ENCODE results near the gene FAM83C. TPM values are rescaled to one million over a fixed set of nuclear protein-coding genes. Genes with fewer than 3 reads are reported as not detected.
A peak's percentile ranks its signal among the peaks of the same experiment; 100 is the strongest.

FAM83C gene
- total RNA-seq, 1 donor from 2014 or later, result 39.1 TPM

DNA sequence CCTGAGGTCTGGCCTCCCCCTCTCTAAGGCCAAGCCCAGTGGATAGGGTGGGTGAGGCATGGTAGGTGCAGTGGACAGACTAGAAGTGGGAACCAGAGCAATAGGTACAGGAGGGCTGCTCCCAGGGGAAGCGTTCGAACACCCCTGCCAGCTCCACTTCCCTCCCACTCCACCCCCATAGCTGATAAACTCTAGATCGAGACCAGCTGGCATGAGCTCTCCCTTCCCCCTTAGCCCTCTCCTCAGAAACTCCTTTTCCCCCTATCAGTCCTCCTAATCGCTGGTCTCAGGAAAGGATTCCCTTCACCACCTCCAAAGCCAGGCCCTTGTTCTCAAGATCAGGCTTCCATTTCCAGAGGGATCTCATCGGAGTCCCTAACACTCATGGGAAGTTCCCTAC lies 6.0 kb upstream of the FAM83C start:
- ATAC-seq, result no peak

DNA sequence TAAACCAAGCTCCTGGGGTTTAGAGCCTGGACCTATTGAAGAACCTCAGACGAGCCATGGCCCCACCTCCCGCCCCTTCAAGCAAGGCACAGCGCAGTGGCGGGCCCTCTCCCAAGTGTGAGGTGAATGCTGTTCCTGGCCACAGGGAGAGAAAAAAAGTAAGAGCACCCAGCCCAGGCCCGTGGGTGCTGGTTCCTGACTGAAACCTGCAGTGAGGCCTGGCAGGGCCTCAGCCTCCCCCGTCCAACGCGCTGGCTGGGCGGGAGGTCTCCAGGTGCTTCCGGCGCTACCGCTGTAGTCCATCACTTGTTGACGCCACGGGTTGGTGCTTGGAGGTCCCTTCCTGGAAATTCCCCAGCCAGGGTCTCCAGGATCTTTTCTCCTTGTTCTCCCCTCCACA lies 5.5 kb upstream of the FAM83C start:
- no peak for ATAC-seq

DNA sequence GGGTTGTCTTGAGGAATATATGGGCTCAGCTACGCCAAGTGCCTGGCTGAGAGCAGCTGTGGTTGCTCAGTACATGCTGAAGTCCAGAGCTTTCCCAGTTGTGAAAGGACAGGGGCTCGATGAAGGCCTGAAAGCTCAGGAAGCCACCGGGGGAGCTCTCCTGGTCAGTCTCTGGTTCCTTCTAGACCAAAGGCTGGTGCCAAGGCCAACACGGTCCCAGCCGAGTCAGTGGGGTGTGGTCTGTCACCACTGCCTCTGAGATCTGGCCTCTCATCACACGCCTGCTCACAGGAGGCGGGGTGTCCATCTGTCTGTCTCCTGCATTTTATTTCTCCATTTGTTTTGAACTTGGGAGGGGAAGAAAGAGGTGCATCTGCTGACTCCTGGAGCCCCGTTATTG lies 4.9 kb upstream of the FAM83C start:
- ATAC-seq, result peak; percentile 35

DNA sequence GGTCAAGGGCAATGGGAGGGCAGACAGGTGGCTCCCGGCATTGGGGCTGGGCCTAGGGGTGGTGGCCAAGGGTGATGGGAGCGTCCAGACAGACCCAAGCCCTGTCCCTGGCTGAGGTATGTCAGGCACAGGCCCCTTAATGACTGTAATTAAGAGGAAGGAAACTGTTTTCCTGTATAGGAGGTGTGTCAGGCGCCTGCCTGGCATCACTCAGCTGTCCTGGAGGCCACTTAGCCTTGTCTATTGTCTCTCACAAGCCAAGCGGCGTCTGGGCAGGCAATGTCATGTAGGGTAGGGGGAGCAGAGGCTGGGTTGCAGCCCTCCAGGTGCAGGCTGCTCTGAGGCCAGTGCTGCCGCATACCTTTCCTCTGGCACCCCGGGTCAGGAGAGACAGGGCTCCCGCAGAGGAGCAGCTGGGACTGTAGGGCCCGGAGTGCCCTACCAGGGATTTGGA lies 3.9 kb upstream of the FAM83C start:
- no peak for ATAC-seq

DNA sequence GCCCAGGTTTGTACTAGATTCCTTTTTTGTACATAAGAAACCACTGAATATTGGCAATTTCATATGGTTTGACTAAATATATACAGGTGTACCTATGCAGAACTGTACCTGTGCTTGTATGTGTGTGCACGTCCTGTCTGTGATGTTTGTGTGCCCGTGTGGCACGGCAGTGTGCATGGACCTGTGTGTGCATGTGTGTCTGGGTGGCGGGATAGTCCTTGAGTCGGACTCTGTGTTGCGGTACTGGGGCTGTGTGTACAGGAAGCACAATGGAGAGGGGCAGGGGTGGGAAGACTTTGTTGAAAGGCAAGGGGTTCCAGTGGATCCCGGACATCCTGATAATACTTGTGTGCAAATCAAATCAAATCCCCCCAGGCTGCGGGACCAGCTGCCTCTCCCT lies 3.4 kb upstream of the FAM83C start:
- ATAC-seq, result no peak

DNA sequence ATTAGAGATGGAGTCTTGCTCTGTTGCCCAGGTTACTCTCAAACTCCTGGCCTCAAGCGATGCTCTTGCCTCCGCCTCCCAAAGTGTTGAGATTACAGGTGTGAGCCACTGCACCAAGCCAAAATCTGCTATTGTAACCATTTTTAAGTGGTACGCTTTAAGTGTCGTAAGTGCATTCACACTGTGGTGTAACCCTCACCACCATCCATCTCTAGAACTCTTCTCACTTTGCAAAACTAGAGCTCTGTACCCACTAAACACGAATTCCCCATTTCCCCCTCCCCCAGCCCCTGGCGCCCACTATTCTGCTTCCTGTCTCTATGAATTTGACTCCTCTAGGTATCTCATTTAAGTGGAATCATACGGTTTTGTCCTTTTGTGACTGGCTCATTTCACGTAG lies 2.8 kb upstream of the FAM83C start:
- no peak for ATAC-seq

DNA sequence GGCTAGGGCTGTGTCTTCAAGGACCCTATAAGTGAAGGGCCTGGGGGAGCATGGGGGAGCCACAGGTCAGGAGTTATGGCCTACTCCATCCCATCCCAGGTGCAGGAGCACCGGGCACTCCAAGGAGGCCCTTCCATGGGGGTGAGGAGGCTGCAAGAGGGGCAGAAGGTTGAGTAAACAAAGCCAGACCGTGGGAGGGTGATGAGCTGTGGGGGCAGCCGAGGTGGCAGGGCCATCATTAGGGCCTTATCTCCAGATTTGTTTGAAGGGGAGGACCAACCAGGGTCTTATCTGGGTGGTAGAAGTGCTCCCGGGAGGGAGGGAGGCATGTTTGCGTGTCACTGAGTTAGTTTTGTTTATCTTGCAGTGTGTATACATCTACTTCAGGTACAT lies 2.1 kb upstream of the FAM83C start:
- ATAC-seq, result no peak

DNA sequence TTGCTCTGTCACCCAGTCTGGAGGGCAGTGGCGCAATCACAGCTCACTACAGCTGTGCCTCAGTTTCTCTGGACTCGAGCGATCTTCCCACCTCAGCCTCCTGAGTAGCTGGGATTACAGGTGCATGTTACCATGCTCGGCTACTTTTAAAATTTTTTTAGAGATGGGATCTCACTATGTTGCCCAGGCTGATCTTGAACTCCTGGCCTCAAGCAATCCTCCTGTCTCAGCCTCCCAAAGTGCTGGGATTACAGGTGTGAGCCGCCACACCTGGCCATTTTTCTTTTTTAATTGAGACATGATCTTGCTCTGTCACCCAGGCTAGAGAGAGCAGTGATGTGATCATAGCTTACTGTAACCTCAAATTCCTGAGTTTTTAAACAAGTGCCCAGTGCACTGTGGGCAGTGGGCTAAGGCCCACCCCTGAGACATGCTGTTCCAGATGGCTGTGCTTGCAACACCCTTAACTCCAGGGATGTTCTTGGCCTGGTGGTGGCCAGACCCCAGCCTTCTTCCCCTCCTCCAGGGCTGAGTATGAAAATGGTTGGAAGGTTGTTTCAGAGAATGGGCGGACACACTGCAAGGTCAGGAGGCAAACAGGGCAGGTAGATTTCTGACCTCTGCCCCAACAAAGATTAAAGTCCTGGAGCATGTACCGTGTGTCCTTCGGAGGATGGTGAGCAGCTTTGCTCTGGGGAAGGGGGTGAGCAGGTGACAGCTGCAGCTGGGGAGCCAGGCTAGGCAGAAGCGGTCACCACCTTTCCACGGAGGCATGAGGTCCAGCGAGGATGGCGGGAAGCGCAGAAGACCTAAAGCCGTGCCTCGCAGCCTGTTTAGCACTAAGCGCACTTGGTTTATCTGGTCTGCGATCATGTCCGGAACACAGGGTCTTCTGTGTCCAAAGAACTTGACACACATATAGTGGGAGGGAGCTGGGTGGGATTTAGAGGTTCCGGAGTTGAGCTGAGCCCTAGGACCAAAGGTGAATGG lies 1.4 kb upstream of the FAM83C start:
- ATAC-seq, result no peak

DNA sequence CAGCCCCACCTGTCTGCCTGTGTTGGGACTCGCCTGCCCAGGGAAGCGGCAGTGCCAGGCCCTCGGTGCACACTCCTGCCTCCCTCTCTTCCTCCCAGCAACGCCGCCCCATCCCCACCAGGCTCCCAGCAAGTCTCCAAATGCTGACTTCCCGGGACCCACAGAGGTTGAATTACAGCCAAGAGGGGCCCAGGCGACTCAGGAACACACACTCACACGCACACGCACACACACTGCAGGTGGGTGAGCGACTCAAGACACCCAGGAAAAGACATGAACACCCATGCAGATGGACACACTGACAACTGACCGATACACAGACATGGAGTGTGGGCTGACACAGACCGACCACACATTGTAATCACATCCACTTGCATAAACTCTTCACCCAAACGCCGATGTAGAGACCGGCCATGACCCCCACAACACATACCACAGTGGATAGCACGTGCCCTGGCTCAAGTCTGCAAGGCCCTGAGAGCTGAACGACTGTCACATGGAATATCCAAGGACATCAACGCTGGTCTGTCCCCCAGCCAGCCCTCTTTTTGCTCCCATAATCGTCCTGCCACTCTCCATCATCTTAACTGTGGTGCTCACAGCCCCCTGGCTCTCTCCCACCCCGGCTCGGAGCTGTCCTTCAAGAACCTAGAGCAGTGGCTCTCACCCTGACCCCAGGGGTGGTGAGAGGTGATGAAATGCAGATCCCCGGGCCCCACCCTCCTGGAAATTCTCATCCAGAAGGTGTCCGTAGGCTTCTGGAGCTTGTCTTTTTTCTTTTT lies 470 bp upstream of the FAM83C start:
- no peak for ATAC-seq

DNA sequence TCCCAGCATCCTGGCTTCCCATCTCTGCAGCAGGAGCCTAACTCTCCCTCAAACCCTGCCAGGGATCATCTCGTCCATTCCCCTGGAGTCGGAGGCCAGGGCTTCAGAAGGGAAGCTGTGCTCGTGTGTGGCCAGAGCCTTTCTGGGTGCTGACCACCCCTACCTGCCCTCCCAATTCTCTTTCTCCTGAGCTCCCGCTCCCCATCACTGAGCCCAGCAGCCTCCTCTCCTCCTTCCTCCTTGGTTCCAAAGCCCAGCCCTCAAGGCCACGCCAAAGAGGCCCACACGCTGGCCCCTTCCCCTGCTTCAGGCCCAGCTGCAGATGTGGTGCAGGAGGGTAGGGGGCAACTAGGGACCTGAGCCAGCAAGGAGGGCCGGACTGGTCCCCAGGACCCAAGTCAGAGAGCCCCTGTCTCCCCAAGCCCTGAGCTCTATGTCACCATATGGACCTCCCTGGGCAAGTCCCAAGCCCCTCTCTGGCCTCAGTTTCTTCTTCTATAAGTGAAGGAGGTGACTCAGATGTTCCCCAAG lies 1.3 kb downstream of the FAM83C start:
- no peak for ATAC-seq

DNA sequence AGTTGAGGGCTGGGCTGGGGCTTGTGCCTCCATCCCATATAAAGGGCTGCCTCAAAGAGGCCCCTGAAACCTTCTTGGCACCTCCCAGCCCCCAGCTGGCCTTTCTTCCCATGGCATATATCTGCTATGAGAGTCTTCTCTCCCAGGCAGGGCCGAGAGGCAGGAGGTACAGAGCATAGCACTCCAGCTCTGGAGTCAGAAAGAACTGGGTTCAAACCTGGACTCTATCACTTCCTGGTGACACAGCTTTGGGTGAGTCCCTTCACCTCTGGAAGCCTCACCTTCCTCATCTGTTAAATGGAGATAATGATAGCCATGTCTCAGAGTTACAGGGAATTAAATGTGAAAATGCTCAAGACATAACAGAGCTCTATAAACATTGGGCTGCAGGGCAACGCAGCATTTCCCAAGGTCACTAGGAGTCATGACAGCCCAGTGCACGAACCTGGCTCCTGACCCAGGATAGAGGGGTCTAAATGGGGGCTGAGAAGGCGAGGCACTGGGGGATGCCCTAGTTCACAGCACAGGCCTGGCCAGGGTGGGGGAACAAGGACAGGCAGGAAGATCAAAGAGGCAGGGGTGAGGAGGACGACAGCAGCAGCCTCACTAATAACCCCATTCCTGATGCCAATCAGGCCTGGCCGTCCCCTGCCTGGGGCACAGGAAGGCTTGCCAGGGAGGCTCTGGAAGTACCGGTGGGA lies 1.9 kb downstream of the FAM83C start:
- no peak for ATAC-seq

DNA sequence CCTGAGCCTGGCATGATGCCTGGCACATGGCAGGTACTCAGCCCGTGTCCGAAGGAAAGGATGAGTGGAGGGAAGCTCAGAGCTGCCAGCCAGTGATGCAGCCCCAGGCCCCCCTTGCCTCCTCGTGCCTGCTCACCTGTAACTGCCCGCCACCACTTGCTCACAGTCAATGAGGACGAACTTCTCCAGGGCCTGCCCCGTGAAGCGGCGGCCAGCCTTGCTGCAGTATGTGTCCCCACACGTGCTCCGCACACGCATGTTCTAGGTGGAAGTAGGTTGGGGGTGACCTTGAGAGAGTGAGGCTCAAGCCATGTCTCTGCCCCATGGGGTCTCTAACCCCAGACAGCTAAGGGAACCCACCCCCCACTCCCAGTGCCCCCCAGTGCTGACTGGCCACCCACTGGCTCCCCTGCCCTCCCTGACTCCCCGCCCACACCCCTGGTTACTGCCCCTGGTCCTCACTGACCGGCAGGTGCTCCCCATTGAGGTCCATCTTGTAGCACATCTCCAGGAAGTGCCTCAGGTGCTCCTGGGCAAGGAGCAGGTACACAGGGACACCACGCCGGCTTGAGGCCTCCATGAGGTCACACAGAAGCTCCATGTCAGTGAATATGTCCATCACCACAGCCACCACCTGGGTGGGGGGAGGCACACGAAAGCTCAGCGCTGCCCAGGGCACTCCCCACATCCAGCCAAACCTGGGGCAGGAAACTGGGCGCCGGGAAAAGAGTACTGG lies 3.7 kb downstream of the FAM83C start:
- no peak for ATAC-seq

DNA sequence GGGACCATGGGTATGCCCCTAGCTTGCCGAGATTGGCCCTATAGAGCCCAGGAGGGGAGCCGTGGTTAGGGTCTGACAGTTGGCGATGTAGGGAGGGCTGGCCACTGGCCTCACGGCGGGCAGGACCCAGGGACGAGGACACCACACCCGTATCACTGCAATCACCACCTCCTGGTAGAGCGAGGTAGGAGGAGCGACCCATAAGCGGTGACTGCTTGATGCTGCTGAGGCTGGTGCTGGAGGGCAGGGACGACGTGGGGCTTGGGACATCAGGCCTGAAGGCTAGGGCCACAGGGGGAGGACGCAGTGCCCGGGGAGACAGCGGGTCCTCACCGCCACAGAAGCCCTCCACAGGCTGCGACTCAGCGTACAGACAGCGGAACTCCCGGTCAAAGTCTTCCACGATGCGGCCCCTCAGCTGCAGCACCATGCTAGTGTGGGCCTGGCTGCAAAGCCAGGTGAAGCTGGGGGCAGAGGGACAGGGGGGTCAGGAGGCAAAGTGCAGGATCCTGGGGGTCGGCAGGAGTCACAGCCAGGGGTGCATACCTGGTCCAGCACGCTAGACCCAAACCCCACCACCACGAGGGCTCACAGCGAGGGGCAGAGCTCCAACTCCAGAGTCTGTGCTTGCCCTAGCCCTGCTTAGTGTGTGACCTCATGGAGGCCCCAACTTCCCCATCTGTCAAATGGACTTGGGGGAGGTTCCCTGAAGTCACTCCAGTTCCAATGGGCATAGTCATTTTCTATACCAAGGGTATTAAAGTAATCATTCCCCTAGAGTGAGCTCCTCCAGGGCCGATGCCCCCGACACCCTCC lies 4.5 kb downstream of the FAM83C start:
- no peak for ATAC-seq

DNA sequence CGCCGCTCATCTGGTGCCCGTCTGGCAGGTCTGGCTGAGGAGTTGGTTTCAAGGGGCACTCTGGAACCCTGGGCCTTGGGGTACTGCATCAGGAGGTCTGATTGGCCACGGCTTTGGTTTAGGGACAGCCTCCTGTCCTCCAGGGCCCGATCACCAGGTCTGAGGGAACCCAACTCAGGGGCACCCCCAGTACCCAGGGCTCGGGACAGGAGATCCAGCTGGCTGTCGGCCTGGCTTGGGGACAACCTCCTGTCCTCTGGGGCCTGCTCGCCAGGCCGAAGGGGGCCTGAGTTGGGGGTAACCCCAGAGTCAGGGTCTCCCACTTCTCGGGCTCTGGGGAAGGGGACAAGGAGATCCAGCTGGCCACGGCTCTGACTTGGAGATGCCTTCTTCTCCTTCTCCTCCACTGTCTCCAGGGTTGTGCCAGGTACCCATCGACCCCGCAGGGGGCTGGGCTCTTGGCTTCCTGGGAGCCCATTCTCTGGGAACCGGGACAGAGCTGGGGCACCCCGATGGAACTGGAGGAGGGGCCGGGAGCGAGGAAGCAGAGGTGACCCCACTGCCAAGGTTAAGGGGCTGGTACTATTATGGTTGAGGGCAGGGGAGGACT lies 5.2 kb downstream of the FAM83C start:
- ATAC-seq, result no peak

DNA sequence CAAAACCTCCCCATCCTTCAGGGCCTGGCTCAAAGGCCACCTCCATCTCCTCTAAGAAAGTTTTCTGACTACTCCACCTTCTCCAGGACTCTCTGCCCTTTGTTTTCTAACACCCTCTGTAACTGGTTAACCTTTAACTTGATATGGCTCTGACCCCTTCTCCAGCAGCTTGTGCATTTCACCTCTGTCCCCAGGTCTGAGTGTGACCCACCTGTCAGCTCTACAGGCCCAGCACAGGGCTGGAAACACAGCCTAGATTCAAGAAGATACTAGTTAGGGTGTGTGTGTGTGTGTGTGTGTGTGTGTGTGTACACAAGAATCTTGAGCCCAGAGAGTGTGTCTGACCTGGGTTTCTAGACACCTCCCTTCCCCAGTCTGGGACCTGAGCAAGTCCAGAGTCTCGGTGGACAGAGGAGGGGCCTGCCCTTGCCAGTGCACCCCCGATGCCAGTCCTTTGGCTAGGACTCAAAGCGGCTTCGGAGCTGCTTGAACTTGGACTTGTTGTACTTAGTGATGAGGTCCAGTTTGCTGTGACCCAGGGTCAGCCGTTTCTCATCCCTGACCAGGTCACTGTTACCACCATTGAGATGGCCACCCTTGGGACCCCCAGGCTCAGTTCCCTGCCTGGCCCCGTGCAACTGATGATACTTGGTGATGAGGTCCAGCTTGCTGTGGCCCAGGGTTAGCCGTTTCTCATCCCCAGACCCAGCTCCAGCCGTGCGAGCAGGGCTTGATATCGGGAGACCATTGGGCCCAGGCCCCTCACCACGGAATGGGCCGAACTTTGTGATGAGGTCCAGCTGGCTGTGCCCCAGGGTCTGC lies 5.9 kb downstream of the FAM83C start:
- ATAC-seq, result no peak

DNA sequence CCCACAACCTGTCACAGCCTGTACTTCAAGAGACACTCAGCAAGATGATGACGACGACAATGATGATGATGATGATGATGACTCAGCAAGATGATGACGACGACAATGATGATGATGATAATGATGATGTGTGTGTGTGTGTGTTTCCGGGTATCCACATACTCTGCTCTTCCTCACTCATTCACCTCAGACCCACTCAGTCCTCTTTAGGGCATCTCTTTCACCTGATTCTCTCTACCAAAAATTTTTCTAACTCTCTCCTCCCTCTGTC lies 6.5 kb downstream of the FAM83C start:
- peak; percentile 24 for ATAC-seq

DNA sequence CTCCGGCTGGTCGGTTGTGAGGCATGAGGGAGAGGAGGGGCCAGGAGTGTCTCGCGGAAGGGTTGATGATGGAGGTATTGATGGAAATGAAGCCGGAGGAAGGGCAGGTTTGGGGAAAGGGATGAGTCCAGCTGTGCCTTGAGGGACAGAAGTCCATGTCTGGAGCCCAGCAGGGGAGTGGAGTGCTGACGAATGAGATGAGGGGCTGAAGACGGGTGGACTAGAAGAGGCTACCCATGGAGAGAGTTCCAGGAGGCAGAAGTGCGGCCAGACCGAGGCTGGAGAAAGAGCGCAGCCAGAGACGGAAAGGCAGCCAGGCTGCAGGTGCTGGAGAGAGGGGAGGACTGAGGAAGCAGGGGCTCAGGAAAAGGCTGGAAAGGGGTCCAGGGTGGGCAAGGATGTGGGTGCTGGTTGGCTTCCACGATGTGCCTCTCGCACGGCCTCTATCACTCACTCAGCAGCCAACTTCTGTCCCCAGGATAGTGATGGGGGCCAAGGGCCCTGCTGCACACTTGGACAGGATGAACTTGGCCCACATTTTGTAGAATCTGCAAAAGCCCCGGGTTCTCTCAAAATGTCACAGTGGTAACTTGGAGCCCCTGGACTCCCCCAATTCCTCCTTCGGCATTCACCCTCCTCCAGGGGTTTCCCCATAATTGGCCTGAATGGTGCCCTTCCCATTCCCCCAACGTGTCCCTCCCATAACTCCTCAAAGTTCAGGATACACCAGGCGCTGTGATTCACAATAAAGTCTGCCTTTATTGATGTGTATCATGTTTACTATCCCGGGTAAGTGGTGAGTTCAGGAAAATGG lies 7.0 kb downstream of the FAM83C start:
- ATAC-seq, result no peak

DNA sequence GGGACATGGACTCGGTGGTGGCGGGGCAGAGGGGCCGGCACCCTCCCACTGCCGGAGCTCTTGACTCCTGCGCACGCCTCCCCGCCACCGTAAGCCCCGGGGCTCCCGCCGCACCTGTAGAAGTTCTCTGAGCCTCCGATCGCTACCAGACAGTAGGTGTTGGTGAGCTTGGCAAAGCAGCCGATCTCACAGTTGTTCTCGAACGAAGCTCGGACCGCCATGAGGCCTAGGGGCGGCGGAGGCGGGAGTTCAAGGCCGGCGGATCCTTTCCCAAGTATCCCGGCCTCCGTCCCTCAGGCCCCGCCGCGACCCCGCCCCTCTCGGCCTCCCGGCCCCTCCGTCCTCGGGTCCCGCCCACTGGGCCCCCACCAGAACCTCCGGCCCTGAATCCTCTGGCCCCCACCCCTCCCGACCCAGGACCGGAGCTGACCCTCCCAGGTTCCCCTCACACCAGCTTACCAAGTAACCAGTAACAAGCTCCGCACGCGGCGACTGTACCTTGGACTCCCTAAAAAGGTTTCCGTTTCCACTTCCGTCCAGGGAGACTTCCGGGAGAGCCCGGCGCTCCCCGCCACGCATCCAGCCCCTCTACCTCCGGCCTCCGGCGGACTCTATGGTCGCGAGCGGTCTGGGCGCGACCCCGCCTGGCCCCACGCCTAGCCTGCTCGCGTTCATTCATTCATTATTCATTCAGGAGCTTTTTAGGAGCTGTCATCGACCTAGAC lies 7.8 kb downstream of the FAM83C start, which contains the start of gene EIF6:
EIF6 (minus strand) TSS at position 506 of the 725 bp plus-strand sequence; CDS start at position 221, 285 bp downstream.
- ATAC-seq, result peak; percentile 67
